ENCODE measurements around the gene LCA5. TPM values are rescaled to one million over a fixed set of nuclear protein-coding genes. Genes with fewer than 3 reads are reported as not detected.

The LCA5 gene
- total and polyA plus RNA-seq, 3 donors from 2014 or later, result 5.2 to 17.7 (median 15.4) TPM

GRCh38 chr6:79469376-79470246 is 67.6 kb downstream of the LCA5 start:
- WGBS, 2 donors, result 81 to 85% methylated on average over 5 of the region's 5 CpGs
- no peak for DNase-seq
- no peaks in the 10 kb centered on the region for H3K36me3 ChIP-seq (ENCODE audit: low read depth, missing control alignments)
- no peaks in the 10 kb centered on the region for H3K4me1 ChIP-seq
- H3K27me3 ChIP-seq, result no peaks in the 10 kb centered on the region
- no peaks in the 10 kb centered on the region for H3K9me3 ChIP-seq
- no peak overlapping the region for H3K4me3 ChIP-seq
- intact Hi-C loops (cut with DNase I; ENCODE audit: low total_unique reads), result no loop called here
- H3K27ac ChIP-seq, result no peak overlapping the region
- TF ChIP-seq CTCF (IDR thresholded peaks at IDR 0.05) (no peak), POLR2A (IDR thresholded peaks at IDR 0.05) (no peak)

GRCh38 chr6:79468587-79468986 is 68.6 kb downstream of the LCA5 start:
- Histone ChIP-seq H3K4me1 (no peaks in the 10 kb centered on the region), H3K9me3 (no peaks in the 10 kb centered on the region), H3K27me3 (no peaks in the 10 kb centered on the region), H3K36me3 (ENCODE audit: low read depth, missing control alignments) (no peaks in the 10 kb centered on the region), H3K4me3 (no peak overlapping the region), H3K27ac (no peak overlapping the region)
- WGBS, 2 donors, result 86 to 87% methylated on average over 8 of the region's 8 CpGs
- no peak for DNase-seq
- TF ChIP-seq CTCF (IDR thresholded peaks at IDR 0.05) (no peak), POLR2A (IDR thresholded peaks at IDR 0.05) (no peak)
- intact Hi-C loops (cut with DNase I; ENCODE audit: low total_unique reads), result no loop called here

GRCh38 chr6:79468116-79468515 is 69.1 kb downstream of the LCA5 start:
- 43 to 53% methylated on average over 2 of the region's 2 CpGs for WGBS, 2 donors

GRCh38 chr6:79467716-79468115 is 69.5 kb downstream of the LCA5 start:
- TF ChIP-seq POLR2A (IDR thresholded peaks at IDR 0.05), result no peak
- no peak for TF ChIP-seq CTCF (IDR thresholded peaks at IDR 0.05)
- Histone ChIP-seq H3K27me3 (no peaks in the 10 kb centered on the region), H3K4me1 (no peaks in the 10 kb centered on the region), H3K9me3 (no peaks in the 10 kb centered on the region), H3K27ac (no peak overlapping the region), H3K36me3 (ENCODE audit: low read depth, missing control alignments) (no peaks in the 10 kb centered on the region), H3K4me3 (no peak overlapping the region)
- intact Hi-C loops (cut with DNase I; ENCODE audit: low total_unique reads), result no loop called here
- WGBS, 2 donors, result 24 to 27% methylated on average over 2 of the region's 2 CpGs
- no peak for DNase-seq

More at GRCh38 chr6:79468116-79468515, 69.1 kb downstream of the LCA5 start:
- DNase-seq, result no peak
- Histone ChIP-seq H3K27me3 (no peaks in the 10 kb centered on the region), H3K27ac (no peak overlapping the region), H3K36me3 (ENCODE audit: low read depth, missing control alignments) (no peaks in the 10 kb centered on the region), H3K4me1 (no peaks in the 10 kb centered on the region), H3K9me3 (no peaks in the 10 kb centered on the region), H3K4me3 (no peak overlapping the region)
- TF ChIP-seq CTCF (IDR thresholded peaks at IDR 0.05), result no peak
- intact Hi-C loops (cut with DNase I; ENCODE audit: low total_unique reads), result no loop called here

Data from testis (tissue), 3 donors.